Progenitor cell of endocrine pancreas (in vitro differentiated cells): ENCODE results near the gene ALLC. TPM values are rescaled to one million over a fixed set of nuclear protein-coding genes. Genes with fewer than 3 reads are reported as not detected.
"Not testable (repeated sequence)": the region's sequence is repeated elsewhere in the genome, so short reads cannot be mapped to it uniquely, and the experiment has no call there.

Experiments
- DNase-seq: peaks from one replicate; pipeline ENCODE4 v3.0.0; 2021; ENCODE audit warnings: low spot score; ENCODE audit not compliant: unreplicated experiment
- H3K27ac Mint-ChIP-seq: 2 replicates; pipeline ENCODE4 v1.8.0; 2021; ENCODE audit warnings: mild to moderate bottlenecking, moderate library complexity, mixed read lengths
- H3K27me3 Mint-ChIP-seq: 2 replicates; pipeline ENCODE4 v1.8.0; 2021; ENCODE audit warnings: mixed read lengths
- H3K36me3 Mint-ChIP-seq: 2 replicates; pipeline ENCODE4 v1.8.0; 2022; ENCODE audit warnings: mixed read lengths; ENCODE audit not compliant: insufficient read depth
- H3K4me1 Mint-ChIP-seq: 2 replicates; pipeline ENCODE4 v1.8.0; 2021; ENCODE audit warnings: low read depth, mixed read lengths
- H3K4me3 Mint-ChIP-seq: 2 replicates; pipeline ENCODE4 v1.8.0; 2021; ENCODE audit warnings: low read depth, mild to moderate bottlenecking, moderate library complexity, mixed read lengths
- H3K9me3 Mint-ChIP-seq: 2 replicates; pipeline ENCODE4 v1.8.0; 2021; ENCODE audit warnings: low read depth, mixed read lengths
- CTCF ChIP-seq: fragments of 200-600 bp; sonication (generic); IDR thresholded peaks from one replicate; pipeline ENCODE4 v1.5.0; 2021; ENCODE audit warnings: antibody characterized with exemption, mild to moderate bottlenecking; ENCODE audit not compliant: unreplicated experiment
- total RNA-seq: library from RNA; stranded (reverse); gene quantifications from 2 replicates; pipeline ENCODE4 v1.2.1, GENCODE V29; 2021

The ALLC gene
- total RNA-seq, 1 donor from 2014 or later: not detected

GRCh38 chr2:3611589-3611988 is 46.4 kb upstream of the ALLC start:
- peaks cover 4% of the 10 kb centered on the region for H3K4me1 Mint-ChIP-seq
- peaks cover 3% of the 10 kb centered on the region for H3K9me3 Mint-ChIP-seq
- H3K36me3 Mint-ChIP-seq: peaks cover 2% of the 10 kb centered on the region
- no peak for TF ChIP-seq CTCF
- no peak overlapping the region for H3K4me3 Mint-ChIP-seq
- peaks cover 3% of the 10 kb centered on the region for H3K27me3 Mint-ChIP-seq
- DNase-seq: no peak
- H3K27ac Mint-ChIP-seq: no peak overlapping the region

- DNase-seq: no peak
- no peak for TF ChIP-seq CTCF
- Mint-ChIP-seq H3K4me1 (peaks cover 4% of the 10 kb centered on the region), H3K27me3 (peaks cover 3% of the 10 kb centered on the region), H3K27ac (no peak overlapping the region), H3K4me3 (no peak overlapping the region), H3K9me3 (peaks cover 11% of the 10 kb centered on the region), H3K36me3 (peaks cover 4% of the 10 kb centered on the region)
Measured at GRCh38 chr2:3612639-3613523, 45.1 kb upstream of the ALLC start.

GRCh38 chr2:3613524-3613905 is 44.5 kb upstream of the ALLC start:
- Mint-ChIP-seq H3K4me1 (peaks cover 4% of the 10 kb centered on the region), H3K27ac (no peak overlapping the region), H3K36me3 (peaks cover 5% of the 10 kb centered on the region), H3K9me3 (peaks cover 13% of the 10 kb centered on the region), H3K4me3 (no peak overlapping the region), H3K27me3 (peaks cover 3% of the 10 kb centered on the region)
- DNase-seq: no peak
- no peak for TF ChIP-seq CTCF

- not testable (repeated sequence) for H3K27me3 Mint-ChIP-seq, DNase-seq, H3K4me3 Mint-ChIP-seq, H3K4me1 Mint-ChIP-seq, H3K36me3 Mint-ChIP-seq, H3K27ac Mint-ChIP-seq
- H3K9me3 Mint-ChIP-seq: peaks cover 13% of the 10 kb centered on the region
Measured at GRCh38 chr2:3614743-3615142, 43.3 kb upstream of the ALLC start.

- not testable (repeated sequence) for H3K36me3 Mint-ChIP-seq, H3K4me1 Mint-ChIP-seq, H3K4me3 Mint-ChIP-seq, DNase-seq, H3K27ac Mint-ChIP-seq, H3K27me3 Mint-ChIP-seq
- peaks cover 13% of the 10 kb centered on the region for H3K9me3 Mint-ChIP-seq
Measured at GRCh38 chr2:3615541-3616200, 42.3 kb upstream of the ALLC start.

- H3K4me3 Mint-ChIP-seq, H3K4me1 Mint-ChIP-seq, H3K36me3 Mint-ChIP-seq, H3K27ac Mint-ChIP-seq, H3K27me3 Mint-ChIP-seq, DNase-seq: not testable (repeated sequence)
- H3K9me3 Mint-ChIP-seq: peaks cover 18% of the 10 kb centered on the region
Measured at GRCh38 chr2:3616435-3617197, 41.4 kb upstream of the ALLC start.
